Adrenal gland (tissue), 5 donors: ENCODE measurements around the gene IGFN1.

Source experiments
- POLR2A ChIP-seq, 2 donors: fragments of 450-650 bp; IDR thresholded peaks; one replicate each; pipeline ENCODE4 v1.6.1; 2017; ENCODE audit warnings: antibody characterized with exemption in 2 of 2, mild to moderate bottlenecking in 2 of 2, moderate library complexity in 1 of 2
- TF ChIP-seq, protein P1 (sequence below), 6 experiments: fragments of 450-650 bp in 4 of 6; fragments of 200-600 bp in 2 of 6; sonication (generic) in 1 of 6; IDR thresholded peaks; 1 replicate in 5 of 6; 2 replicates in 1 of 6; pipeline versions ENCODE4 v1.5.1 to v1.8.0; 2016 to 2021; ENCODE audit warnings: antibody characterized with exemption in 6 of 6, mild to moderate bottlenecking in 2 of 6, moderate library complexity in 1 of 6
- donor health status: DM: no; HTN: no; CAD: no.

DNA sequence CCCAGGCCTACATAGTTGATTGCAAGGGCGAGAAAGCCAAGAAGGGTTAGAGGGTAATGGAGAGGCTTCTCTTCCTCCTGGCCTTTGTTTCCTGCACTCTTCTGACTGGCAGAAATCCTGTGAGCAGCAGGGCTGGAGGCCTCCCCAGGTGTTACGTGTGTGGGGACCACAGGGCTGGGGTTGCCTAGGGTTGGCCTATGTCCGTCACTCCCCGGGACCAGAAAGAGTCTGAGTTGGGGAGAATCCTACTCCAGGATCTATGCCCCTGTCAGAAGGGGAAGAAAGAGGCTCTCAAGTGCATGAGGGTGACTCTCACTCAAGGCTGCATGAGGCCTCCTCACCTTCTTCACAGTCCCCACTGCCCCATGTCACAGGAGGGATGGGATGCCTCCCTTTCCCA lies 38.5 kb downstream of the IGFN1 start:
- TF ChIP-seq, protein P1, sequence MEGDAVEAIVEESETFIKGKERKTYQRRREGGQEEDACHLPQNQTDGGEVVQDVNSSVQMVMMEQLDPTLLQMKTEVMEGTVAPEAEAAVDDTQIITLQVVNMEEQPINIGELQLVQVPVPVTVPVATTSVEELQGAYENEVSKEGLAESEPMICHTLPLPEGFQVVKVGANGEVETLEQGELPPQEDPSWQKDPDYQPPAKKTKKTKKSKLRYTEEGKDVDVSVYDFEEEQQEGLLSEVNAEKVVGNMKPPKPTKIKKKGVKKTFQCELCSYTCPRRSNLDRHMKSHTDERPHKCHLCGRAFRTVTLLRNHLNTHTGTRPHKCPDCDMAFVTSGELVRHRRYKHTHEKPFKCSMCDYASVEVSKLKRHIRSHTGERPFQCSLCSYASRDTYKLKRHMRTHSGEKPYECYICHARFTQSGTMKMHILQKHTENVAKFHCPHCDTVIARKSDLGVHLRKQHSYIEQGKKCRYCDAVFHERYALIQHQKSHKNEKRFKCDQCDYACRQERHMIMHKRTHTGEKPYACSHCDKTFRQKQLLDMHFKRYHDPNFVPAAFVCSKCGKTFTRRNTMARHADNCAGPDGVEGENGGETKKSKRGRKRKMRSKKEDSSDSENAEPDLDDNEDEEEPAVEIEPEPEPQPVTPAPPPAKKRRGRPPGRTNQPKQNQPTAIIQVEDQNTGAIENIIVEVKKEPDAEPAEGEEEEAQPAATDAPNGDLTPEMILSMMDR (IDR thresholded peaks at IDR 0.05), result no peak
- no peak for TF ChIP-seq POLR2A (IDR thresholded peaks at IDR 0.05)
